SK-N-SH treated with all-trans-retinoic acid at 6 μM for 48 hours (cell line): ENCODE results near the gene ICAM5.

Experiments
- ARNTL ChIP-seq: fragments of 450-650 bp; formaldehyde crosslinking; IDR thresholded peaks from 2 replicates; pipeline ENCODE4 v1.5.0; 2020; ENCODE audit warnings: low read depth, mild to moderate bottlenecking, moderate library complexity, borderline replicate concordance
- CREB5 ChIP-seq: fragments of 250-450 bp; sonication (Bioruptor Pico); IDR thresholded peaks from 2 replicates; pipeline ENCODE4 v1.5.1; 2020; ENCODE audit warnings: low read depth, mild to moderate bottlenecking, moderate library complexity
- CSRNP3 ChIP-seq: fragments of 250-450 bp; sonication (Bioruptor Pico); IDR thresholded peaks from 2 replicates; pipeline ENCODE4 v1.5.1; 2021; ENCODE audit warnings: mild to moderate bottlenecking, moderate library complexity
- ISL1 ChIP-seq: fragments of 250-450 bp; sonication (Bioruptor Pico); IDR thresholded peaks from 2 replicates; pipeline ENCODE4 v2.1.2; 2022; ENCODE audit warnings: mild to moderate bottlenecking, moderate library complexity
- PATZ1 ChIP-seq: fragments of 250-450 bp; sonication (Bioruptor Pico); IDR thresholded peaks from 2 replicates; pipeline ENCODE4 v1.8.0; 2020; ENCODE audit warnings: mild to moderate bottlenecking, moderate library complexity, borderline replicate concordance
- POU6F1 ChIP-seq: fragments of 250-450 bp; sonication (Bioruptor Pico); IDR thresholded peaks from 2 replicates; pipeline ENCODE4 v1.8.0; 2021; ENCODE audit warnings: low read depth, mild to moderate bottlenecking, moderate library complexity, borderline replicate concordance
- RARB ChIP-seq: fragments of 250-450 bp; sonication (Bioruptor Pico); IDR thresholded peaks from 2 replicates; pipeline ENCODE4 v1.8.0; 2021; ENCODE audit warnings: mild to moderate bottlenecking, moderate library complexity
- TSHZ2 ChIP-seq: fragments of 250-450 bp; sonication (Bioruptor Pico); IDR thresholded peaks from 2 replicates; pipeline ENCODE4 v1.5.0; 2020; ENCODE audit warnings: mild to moderate bottlenecking, moderate library complexity
- ZFP3 ChIP-seq: fragments of 250-450 bp; sonication (Bioruptor Pico); IDR thresholded peaks from 2 replicates; pipeline ENCODE4 v1.5.0; 2020; ENCODE audit warnings: mild to moderate bottlenecking, moderate library complexity
- ZFP30 ChIP-seq: fragments of 450-650 bp; formaldehyde crosslinking; IDR thresholded peaks from 2 replicates; pipeline ENCODE4 v1.5.0; 2022; ENCODE audit warnings: mild to moderate bottlenecking, moderate library complexity
- ZNF70 ChIP-seq: fragments of 450-650 bp; formaldehyde crosslinking; IDR thresholded peaks from 2 replicates; pipeline ENCODE4 v1.5.0; 2020; ENCODE audit warnings: mild to moderate bottlenecking, moderate library complexity

GRCh38 chr19:10285393-10285792, 4.4 kb upstream of the ICAM5 start:
- no peak for TF ChIP-seq RARB (CRISPR knock-in tag)
- TF ChIP-seq ZFP3: no peak
- TF ChIP-seq ZNF70 (CRISPR knock-in tag): no peak
- TF ChIP-seq PATZ1 (CRISPR knock-in tag): no peak
- no peak for TF ChIP-seq CREB5 (CRISPR knock-in tag)
- no peak for TF ChIP-seq ZFP30 (CRISPR knock-in tag)
- no peak for TF ChIP-seq ARNTL (CRISPR knock-in tag)
- no peak for TF ChIP-seq CSRNP3 (CRISPR knock-in tag)
- no peak for TF ChIP-seq TSHZ2
- TF ChIP-seq ISL1 (CRISPR knock-in tag): no peak
- no peak for TF ChIP-seq POU6F1 (CRISPR knock-in tag)
